HepG2 (cell line): ENCODE data around the gene SYTL1. TPM values are rescaled to one million over a fixed set of nuclear protein-coding genes. Genes with fewer than 3 reads are reported as not detected.

Source experiments
- CCDC6 ChIP-seq: sonication (generic); formaldehyde crosslinking; IDR thresholded peaks from 2 replicates; pipeline ENCODE4 v1.8.1; 2022; ENCODE audit warnings: mild to moderate bottlenecking, missing genetic modification reagents, moderate library complexity
- IRX3 ChIP-seq: sonication (generic); formaldehyde crosslinking; IDR thresholded peaks from 2 replicates; pipeline ENCODE4 v1.8.1; 2023; ENCODE audit warnings: mild to moderate bottlenecking, low read depth, missing genetic modification reagents, borderline replicate concordance
- KAT7 ChIP-seq: IDR thresholded peaks from 2 replicates; pipeline ENCODE4 v1.6.1; 2018; ENCODE audit warnings: borderline replicate concordance, missing compliant biosample characterization
- KMT2A ChIP-seq: sonication (generic); formaldehyde crosslinking; IDR thresholded peaks from 2 replicates; pipeline ENCODE4 v1.4.0; 2020; ENCODE audit warnings: missing genetic modification reagents
- MAFK ChIP-seq, 2 experiments: IDR thresholded peaks in 1 of 2; conservative IDR thresholded peaks in 1 of 2; 2 replicates each; pipeline ENCODE4 v1.6.1; 2011; ENCODE audit warnings: improper control_type of control experiment in 2 of 2, low read length in 2 of 2
- MED13 ChIP-seq: sonication (generic); formaldehyde crosslinking; IDR thresholded peaks from 2 replicates; pipeline ENCODE4 v1.5.0; 2020; ENCODE audit warnings: missing genetic modification reagents
- ONECUT2 ChIP-seq: sonication (generic); formaldehyde crosslinking; IDR thresholded peaks from 2 replicates; pipeline ENCODE4 v1.4.0; 2020; ENCODE audit warnings: missing genetic modification reagents
- RNF2 ChIP-seq: fragments of 450-650 bp; conservative IDR thresholded peaks from 2 replicates; pipeline ENCODE4 v1.6.1; 2016; ENCODE audit warnings: low read depth
- SNAI1 ChIP-seq: sonication (generic); formaldehyde crosslinking; IDR thresholded peaks from 2 replicates; pipeline ENCODE4 v1.5.0; 2020; ENCODE audit warnings: mild to moderate bottlenecking, missing genetic modification reagents, borderline replicate concordance
- TMF1 ChIP-seq: sonication (generic); formaldehyde crosslinking; IDR thresholded peaks from 2 replicates; pipeline ENCODE4 v1.8.1; 2022; ENCODE audit warnings: low read depth, missing genetic modification reagents
- YY1 ChIP-seq: IDR thresholded peaks from 2 replicates; pipeline ENCODE4 v1.6.1; 2011; ENCODE audit warnings: low read length, low read depth, moderate library complexity, mild to moderate bottlenecking; ENCODE audit not compliant: insufficient read depth, insufficient replicate concordance
- ZBTB20 ChIP-seq: sonication (generic); formaldehyde crosslinking; IDR thresholded peaks from 2 replicates; pipeline ENCODE4 v1.8.1; 2023; ENCODE audit warnings: missing genetic modification reagents, low read depth, mild to moderate bottlenecking, borderline replicate concordance
- ZBTB38 ChIP-seq: sonication (generic); formaldehyde crosslinking; IDR thresholded peaks from 2 replicates; pipeline ENCODE4 v1.5.1; 2020; ENCODE audit warnings: mild to moderate bottlenecking, missing genetic modification reagents
- ZKSCAN8 ChIP-seq: IDR thresholded peaks from 2 replicates; pipeline ENCODE4 v1.6.1; 2016; ENCODE audit warnings: borderline replicate concordance, missing genetic modification reagents, missing compliant biosample characterization
- ZMYM3 ChIP-seq: sonication (generic); formaldehyde crosslinking; IDR thresholded peaks from 2 replicates; pipeline ENCODE4 v1.5.1; 2020; ENCODE audit warnings: mild to moderate bottlenecking, missing genetic modification reagents
- ZNF180 ChIP-seq: sonication (generic); formaldehyde crosslinking; IDR thresholded peaks from 2 replicates; pipeline ENCODE4 v1.4.0; 2020; ENCODE audit warnings: low read depth, missing genetic modification reagents, borderline replicate concordance
- ZNF343 ChIP-seq: sonication (generic); formaldehyde crosslinking; IDR thresholded peaks from 2 replicates; pipeline ENCODE4 v1.4.0; 2020; ENCODE audit warnings: mild to moderate bottlenecking, missing genetic modification reagents
- ZNF430 ChIP-seq: sonication (generic); formaldehyde crosslinking; IDR thresholded peaks from 2 replicates; pipeline ENCODE4 v1.9.0; 2021; ENCODE audit warnings: mild to moderate bottlenecking, missing genetic modification reagents
- polyA plus RNA-seq, 8 experiments: library from polyadenylated mRNA; depleted of rRNA in 3 of 8; stranded (reverse) in 7 of 8; unstranded in 1 of 8; fragments of >200 nt; fragmentation: Illumina TruSeq in 4 of 8; extraction: Trizol in 4 of 8; gene quantifications; 2 replicates each; pipeline versions ENCODE4 v1.2.1 to v1.2.3, GENCODE V29; 2011 to 2016; ENCODE audit warnings: low read depth in 4 of 8, missing spikeins in 1 of 8, mixed read lengths in 1 of 8; ENCODE audit not compliant: insufficient read depth in 1 of 8
- total RNA-seq, 5 experiments: library from RNA; depleted of rRNA; stranded (reverse); fragments of >200 nt; fragmentation: Illumina TruSeq; extraction: Trizol; gene quantifications; 2 replicates each; pipeline ENCODE4 v1.2.3, GENCODE V29; 2016; ENCODE audit warnings: low read depth in 1 of 5
- TF ChIP-seq, protein P1 (sequence below): sonication (generic); formaldehyde crosslinking; IDR thresholded peaks from 2 replicates; pipeline ENCODE4 v1.4.0; 2020; ENCODE audit warnings: missing genetic modification reagents, borderline replicate concordance
- TF ChIP-seq, protein P2 (sequence below): sonication (generic); formaldehyde crosslinking; IDR thresholded peaks from 2 replicates; pipeline ENCODE4 v1.4.0; 2020; ENCODE audit warnings: mild to moderate bottlenecking, missing genetic modification reagents, borderline replicate concordance
- TF ChIP-seq, protein P3 (sequence below): sonication (generic); formaldehyde crosslinking; IDR thresholded peaks from 2 replicates; pipeline ENCODE4 v1.5.0; 2020; ENCODE audit warnings: mild to moderate bottlenecking, missing genetic modification reagents
- TF ChIP-seq, protein P4 (sequence below): sonication (generic); formaldehyde crosslinking; IDR thresholded peaks from 2 replicates; pipeline ENCODE4 v1.8.0; 2022; ENCODE audit warnings: missing genetic modification reagents, low read depth, mild to moderate bottlenecking, borderline replicate concordance
- TF ChIP-seq, protein P5 (sequence below): IDR thresholded peaks from 2 replicates; pipeline ENCODE4 v1.6.1; 2016; ENCODE audit warnings: mild to moderate bottlenecking, missing biosample characterization, missing genetic modification reagents

Gene SYTL1
- total and polyA plus RNA-seq, 2 of the 13 experiments (the other 11 are each of a cell fraction or from before 2014, with no cell fraction given), result 11.1 to 17.8 TPM

DNA sequence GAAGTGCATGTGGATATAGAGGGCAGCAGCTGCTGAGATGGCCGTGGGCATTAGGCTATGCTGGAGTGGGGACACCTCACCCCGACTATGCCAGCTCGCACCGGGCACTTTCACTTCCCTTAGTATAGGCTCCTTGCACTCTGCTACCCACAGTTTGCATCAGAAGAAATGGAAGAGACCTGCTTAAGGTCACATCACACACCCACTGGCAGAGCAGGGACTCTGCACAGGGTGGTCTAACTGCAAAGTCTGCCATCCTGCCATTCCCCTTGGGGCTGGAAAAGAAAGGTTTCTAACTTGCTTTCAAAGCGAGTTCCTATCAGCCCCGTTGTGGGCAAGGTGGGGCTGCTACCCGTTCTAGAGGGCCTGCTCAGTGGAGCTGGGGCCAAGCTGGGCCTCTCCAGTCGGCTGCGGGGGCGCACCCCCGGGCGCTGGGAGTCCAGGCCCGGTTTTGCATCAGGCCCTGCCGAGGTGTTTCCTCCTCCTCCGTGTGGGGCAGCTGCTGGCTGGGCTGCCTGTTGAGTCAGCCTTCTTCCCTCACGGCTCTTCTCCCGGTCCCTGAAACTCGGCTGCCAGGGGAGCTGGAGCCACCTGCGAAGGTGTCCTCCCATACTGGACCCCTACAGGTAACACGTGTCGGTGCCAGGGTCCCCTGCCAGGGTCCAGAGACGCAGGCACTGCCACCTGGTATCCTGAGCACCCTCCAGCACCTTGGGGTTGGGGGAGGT, at the start of gene SYTL1 (continued):
- TF ChIP-seq, protein P1, sequence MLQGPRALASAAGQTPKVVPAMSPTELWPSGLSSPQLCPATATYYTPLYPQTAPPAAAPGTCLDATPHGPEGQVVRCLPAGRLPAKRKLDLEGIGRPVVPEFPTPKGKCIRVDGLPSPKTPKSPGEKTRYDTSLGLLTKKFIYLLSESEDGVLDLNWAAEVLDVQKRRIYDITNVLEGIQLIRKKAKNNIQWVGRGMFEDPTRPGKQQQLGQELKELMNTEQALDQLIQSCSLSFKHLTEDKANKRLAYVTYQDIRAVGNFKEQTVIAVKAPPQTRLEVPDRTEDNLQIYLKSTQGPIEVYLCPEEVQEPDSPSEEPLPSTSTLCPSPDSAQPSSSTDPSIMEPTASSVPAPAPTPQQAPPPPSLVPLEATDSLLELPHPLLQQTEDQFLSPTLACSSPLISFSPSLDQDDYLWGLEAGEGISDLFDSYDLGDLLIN, result no peak
- no peak for TF ChIP-seq ZNF343 (CRISPR knock-in tag)
- no peak for TF ChIP-seq IRX3 (CRISPR knock-in tag)
- TF ChIP-seq TMF1, result no peak
- no peak for TF ChIP-seq MED13 (CRISPR knock-in tag)
- TF ChIP-seq KAT7 (CRISPR knock-in tag), result no peak
- no peak; the same call in 1 of the 2 replicates for TF ChIP-seq ZMYM3 (CRISPR knock-in tag)
- TF ChIP-seq, protein P2, sequence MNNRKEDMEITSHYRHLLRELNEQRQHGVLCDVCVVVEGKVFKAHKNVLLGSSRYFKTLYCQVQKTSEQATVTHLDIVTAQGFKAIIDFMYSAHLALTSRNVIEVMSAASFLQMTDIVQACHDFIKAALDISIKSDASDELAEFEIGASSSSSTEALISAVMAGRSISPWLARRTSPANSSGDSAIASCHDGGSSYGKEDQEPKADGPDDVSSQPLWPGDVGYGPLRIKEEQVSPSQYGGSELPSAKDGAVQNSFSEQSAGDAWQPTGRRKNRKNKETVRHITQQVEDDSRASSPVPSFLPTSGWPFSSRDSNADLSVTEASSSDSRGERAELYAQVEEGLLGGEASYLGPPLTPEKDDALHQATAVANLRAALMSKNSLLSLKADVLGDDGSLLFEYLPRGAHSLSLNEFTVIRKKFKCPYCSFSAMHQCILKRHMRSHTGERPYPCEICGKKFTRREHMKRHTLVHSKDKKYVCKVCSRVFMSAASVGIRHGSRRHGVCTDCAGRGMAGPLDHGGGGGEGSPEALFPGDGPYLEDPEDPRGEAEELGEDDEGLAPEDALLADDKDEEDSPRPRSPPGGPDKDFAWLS (CRISPR knock-in tag), result no peak
- no peak for TF ChIP-seq ZNF180
- TF ChIP-seq, protein P3, sequence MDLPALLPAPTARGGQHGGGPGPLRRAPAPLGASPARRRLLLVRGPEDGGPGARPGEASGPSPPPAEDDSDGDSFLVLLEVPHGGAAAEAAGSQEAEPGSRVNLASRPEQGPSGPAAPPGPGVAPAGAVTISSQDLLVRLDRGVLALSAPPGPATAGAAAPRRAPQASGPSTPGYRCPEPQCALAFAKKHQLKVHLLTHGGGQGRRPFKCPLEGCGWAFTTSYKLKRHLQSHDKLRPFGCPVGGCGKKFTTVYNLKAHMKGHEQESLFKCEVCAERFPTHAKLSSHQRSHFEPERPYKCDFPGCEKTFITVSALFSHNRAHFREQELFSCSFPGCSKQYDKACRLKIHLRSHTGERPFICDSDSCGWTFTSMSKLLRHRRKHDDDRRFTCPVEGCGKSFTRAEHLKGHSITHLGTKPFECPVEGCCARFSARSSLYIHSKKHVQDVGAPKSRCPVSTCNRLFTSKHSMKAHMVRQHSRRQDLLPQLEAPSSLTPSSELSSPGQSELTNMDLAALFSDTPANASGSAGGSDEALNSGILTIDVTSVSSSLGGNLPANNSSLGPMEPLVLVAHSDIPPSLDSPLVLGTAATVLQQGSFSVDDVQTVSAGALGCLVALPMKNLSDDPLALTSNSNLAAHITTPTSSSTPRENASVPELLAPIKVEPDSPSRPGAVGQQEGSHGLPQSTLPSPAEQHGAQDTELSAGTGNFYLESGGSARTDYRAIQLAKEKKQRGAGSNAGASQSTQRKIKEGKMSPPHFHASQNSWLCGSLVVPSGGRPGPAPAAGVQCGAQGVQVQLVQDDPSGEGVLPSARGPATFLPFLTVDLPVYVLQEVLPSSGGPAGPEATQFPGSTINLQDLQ, result no peak
- no peak for TF ChIP-seq ZBTB20 (CRISPR knock-in tag)
- peak; percentile 69; the same call in 1 of the 2 replicates for TF ChIP-seq ZNF430
- TF ChIP-seq ZKSCAN8, result no peak
- no peak; the same call in 1 of the 2 replicates for TF ChIP-seq KMT2A
- no peak for TF ChIP-seq CCDC6 (CRISPR knock-in tag)
- TF ChIP-seq ZBTB38, result 0 out of 2 replicates have a peak, but pooled peaks have one; percentile 64
- TF ChIP-seq MAFK (conservative IDR thresholded peaks at IDR 0.05 in 1 of 2, IDR thresholded peaks at IDR 0.05 in 1 of 2; ENCODE audit: low read length in 2 of 2), result 0 out of 4 replicates have a peak, but pooled peaks of 1 of the 2 experiments have one; percentile 23
- no peak for TF ChIP-seq ONECUT2
- no peak for TF ChIP-seq SNAI1
- TF ChIP-seq, protein P4, sequence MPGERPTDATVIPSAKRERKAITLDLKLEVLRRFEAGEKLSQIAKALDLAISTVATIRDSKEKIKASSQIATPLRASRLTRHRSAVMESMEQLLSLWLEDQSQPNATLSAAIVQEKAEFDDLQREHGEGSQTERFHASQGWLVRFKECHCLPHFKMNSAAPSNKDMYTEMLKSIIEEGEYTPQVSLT (CRISPR knock-in tag), result no peak
- no peak for TF ChIP-seq RNF2
- peak; percentile 65 for TF ChIP-seq YY1
- TF ChIP-seq, protein P5, sequence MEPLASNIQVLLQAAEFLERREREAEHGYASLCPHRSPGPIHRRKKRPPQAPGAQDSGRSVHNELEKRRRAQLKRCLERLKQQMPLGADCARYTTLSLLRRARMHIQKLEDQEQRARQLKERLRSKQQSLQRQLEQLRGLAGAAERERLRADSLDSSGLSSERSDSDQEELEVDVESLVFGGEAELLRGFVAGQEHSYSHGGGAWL (CRISPR knock-in tag), result peak; percentile 24; the same call in 1 of the 2 replicates
